Endothelial cell of umbilical vein (primary cell): Measurements from ENCODE around the gene LCN12. TPM values are rescaled to one million over a fixed set of nuclear protein-coding genes. Genes with fewer than 3 reads are reported as not detected.

Experiments used
- BruUV-seq: library from RNA; stranded (reverse); fragments of 400-500 nt; replicated peaks from 2 replicates; lab custom pipeline; 2021; lab: Mats Ljungman, UMichigan
- CTCF ChIA-PET: fragments of 300-600, 350-600 bp; sonication (Branson Sonifier 250); formaldehyde crosslinking; loops from one replicate; lab custom pipeline; 2021; ENCODE audit warnings: antibody characterized with exemption, inconsistent platforms; lab: Charles Lee
- POLR2A ChIA-PET: fragments of 300-600, 350-600 bp; sonication (Branson Sonifier 250); formaldehyde crosslinking; loops from one replicate; lab custom pipeline; 2021; ENCODE audit warnings: antibody characterized with exemption, inconsistent platforms; lab: Charles Lee
- DNase-seq: peaks from one replicate; pipeline ENCODE4 v3.0.0-alpha.2; 2011; ENCODE audit warnings: low read depth, low spot score
- FAIRE-seq: peaks from 2 replicates; lab custom pipeline; 2011; peaks lifted over from hg19 to GRCh38; lab: Jason Lieb, UNC
- H2AFZ ChIP-seq: 2 replicates; pipeline ENCODE4 v1.6.0; 2012; ENCODE audit warnings: low read depth, low read length, control low read depth, inconsistent platforms
- H3K27ac ChIP-seq: 2 replicates; pipeline ENCODE4 v1.5.1; 2011; ENCODE audit warnings: low read depth, mild to moderate bottlenecking, control low read depth, low read length, moderate library complexity; ENCODE audit not compliant: insufficient read depth
- H3K27me3 ChIP-seq, 2 experiments: 2 replicates each; pipeline versions ENCODE4 v1.6.0 to v1.6.1; 2011; ENCODE audit warnings: low read length in 2 of 2, mixed read lengths in 1 of 2; ENCODE audit not compliant: control insufficient read depth in 2 of 2, insufficient read depth in 2 of 2
- H3K36me3 ChIP-seq, 2 experiments: 2 replicates in 1 of 2; 3 replicates in 1 of 2; pipeline ENCODE4 v1.5.1; 2011; ENCODE audit warnings: low read length in 2 of 2, mild to moderate bottlenecking in 1 of 2, moderate library complexity in 1 of 2; ENCODE audit not compliant: control insufficient read depth in 2 of 2, insufficient read depth in 2 of 2; ENCODE audit errors: extremely low read depth in 1 of 2
- H3K4me1 ChIP-seq: 3 replicates; pipeline ENCODE4 v1.5.1; 2011; ENCODE audit warnings: mild to moderate bottlenecking, low read length; ENCODE audit not compliant: control insufficient read depth, insufficient read depth; ENCODE audit errors: extremely low read depth
- H3K4me2 ChIP-seq: 2 replicates; pipeline ENCODE4 v1.6.1; 2011; ENCODE audit warnings: low read length, control low read depth, mixed read lengths; ENCODE audit not compliant: insufficient read depth
- H3K4me3 ChIP-seq, 3 experiments: fragments of 200-600 bp in 1 of 3; sonication (generic), shearing (Covaris generic) in 1 of 3; replicated peaks in 1 of 3; 2 replicates each; pipeline ENCODE4 v1.5.1; 2011 to 2016; ENCODE audit warnings: control low read depth in 3 of 3, low read length in 3 of 3, mild to moderate bottlenecking in 2 of 3, inconsistent platforms in 1 of 3, low read depth in 1 of 3, moderate library complexity in 1 of 3; ENCODE audit not compliant: insufficient read depth in 1 of 3
- H3K79me2 ChIP-seq: 2 replicates; pipeline ENCODE4 v1.6.0; 2012; ENCODE audit warnings: low read length, inconsistent platforms; ENCODE audit not compliant: control insufficient read depth, insufficient read depth
- H3K9ac ChIP-seq: replicated peaks from 2 replicates; pipeline ENCODE3; 2011; ENCODE audit warnings: low read length, control low read depth; ENCODE audit not compliant: insufficient read depth; ENCODE audit errors: extremely low read depth
- H3K9me1 ChIP-seq: replicated peaks from 3 replicates; pipeline ENCODE4 v1.6.0; 2011; ENCODE audit warnings: mild to moderate bottlenecking, low read length; ENCODE audit not compliant: control insufficient read depth, insufficient read depth; ENCODE audit errors: extremely low read depth
- H3K9me3 ChIP-seq: replicated peaks from 2 replicates; pipeline ENCODE4 v1.5.1; 2012; ENCODE audit warnings: low read length, inconsistent platforms; ENCODE audit not compliant: control insufficient read depth, insufficient read depth
- H4K20me1 ChIP-seq: replicated peaks from 2 replicates; pipeline ENCODE3; 2011; ENCODE audit warnings: mild to moderate bottlenecking, low read length; ENCODE audit not compliant: control insufficient read depth, insufficient read depth; ENCODE audit errors: extremely low read depth
- EZH2 ChIP-seq: IDR thresholded peaks from 2 replicates; pipeline ENCODE4 v1.6.1; 2012; ENCODE audit warnings: borderline replicate concordance, low read depth, mild to moderate bottlenecking, moderate library complexity, low read length, inconsistent platforms; ENCODE audit not compliant: severe bottlenecking
- FOS ChIP-seq: IDR thresholded peaks from 2 replicates; pipeline ENCODE4 v1.6.1; 2011; ENCODE audit warnings: mild to moderate bottlenecking, low read length, moderate library complexity, borderline replicate concordance; ENCODE audit not compliant: insufficient read depth
- GATA2 ChIP-seq: IDR thresholded peaks from 2 replicates; pipeline ENCODE4 v1.7.0; 2011; ENCODE audit warnings: low read depth, mild to moderate bottlenecking, moderate library complexity, mixed read lengths, low read length; ENCODE audit not compliant: insufficient read length, insufficient read depth
- JUN ChIP-seq: IDR thresholded peaks from 2 replicates; pipeline ENCODE4 v1.6.1; 2011; ENCODE audit warnings: borderline replicate concordance, low read depth; ENCODE audit not compliant: insufficient read length, insufficient read depth
- MAX ChIP-seq: IDR thresholded peaks from 2 replicates; pipeline ENCODE4 v1.6.1; 2011; ENCODE audit not compliant: insufficient read depth, insufficient read length
- MYC ChIP-seq: IDR thresholded peaks from one replicate; pipeline ENCODE4 v1.6.1; 2011; ENCODE audit warnings: mild to moderate bottlenecking, low read depth, low read length
- POLR2A ChIP-seq: IDR thresholded peaks from 2 replicates; pipeline ENCODE4 v1.6.1; 2012; ENCODE audit warnings: low read depth, mild to moderate bottlenecking, control low read depth, low read length
- POLR2AphosphoS5 ChIP-seq: IDR thresholded peaks from 2 replicates; pipeline ENCODE4 v1.6.1; 2012; ENCODE audit warnings: low read depth, mild to moderate bottlenecking, control low read depth, low read length, moderate library complexity; ENCODE audit not compliant: insufficient read depth
- dilution Hi-C: fragments of 300-500 bp; cut with MboI; formaldehyde crosslinking; loops from one replicate; pipeline ENCODE4 v1.15.0; 2019; ENCODE audit warnings: low sequenced_read_pairs; ENCODE audit not compliant: extremely low pct_ligation_motif_present
- intact Hi-C: fragments of 100-400 bp; cut with micrococcal nuclease; formaldehyde crosslinking; loops from one replicate; pipeline ENCODE4 v1.10.0; 2022
- polyA plus RNA-seq, 4 experiments: library from polyadenylated mRNA; depleted of rRNA in 3 of 4; stranded (reverse) in 3 of 4; unstranded in 1 of 4; fragments of >200 nt; gene quantifications; 2 replicates each; pipeline versions ENCODE4 v1.2.1 to v1.2.3, GENCODE V29; 2011 to 2012; ENCODE audit warnings: missing spikeins in 1 of 4
- total RNA-seq: library from RNA; stranded (reverse); gene quantifications from 2 replicates; pipeline ENCODE4 v1.2.3, GENCODE V29; 2021
- TF ChIP-seq, protein P1 (sequence below), 2 donors: IDR thresholded peaks; 1 replicate in 1 of 2; 2 replicates in 1 of 2; pipeline ENCODE4 v1.5.1; 2011; ENCODE audit warnings: low read length in 2 of 2, mild to moderate bottlenecking in 2 of 2, moderate library complexity in 2 of 2, control low read depth in 1 of 2, inconsistent platforms in 1 of 2, low read depth in 1 of 2; ENCODE audit not compliant: insufficient read depth in 1 of 2; ENCODE audit errors: extremely low read depth in 1 of 2

LCN12 gene
- total and polyA plus RNA-seq, 2 donors (not counting 3 experiments of a cell fraction or from before 2014, with no cell fraction given): 0.35 to 0.52 TPM

DNA sequence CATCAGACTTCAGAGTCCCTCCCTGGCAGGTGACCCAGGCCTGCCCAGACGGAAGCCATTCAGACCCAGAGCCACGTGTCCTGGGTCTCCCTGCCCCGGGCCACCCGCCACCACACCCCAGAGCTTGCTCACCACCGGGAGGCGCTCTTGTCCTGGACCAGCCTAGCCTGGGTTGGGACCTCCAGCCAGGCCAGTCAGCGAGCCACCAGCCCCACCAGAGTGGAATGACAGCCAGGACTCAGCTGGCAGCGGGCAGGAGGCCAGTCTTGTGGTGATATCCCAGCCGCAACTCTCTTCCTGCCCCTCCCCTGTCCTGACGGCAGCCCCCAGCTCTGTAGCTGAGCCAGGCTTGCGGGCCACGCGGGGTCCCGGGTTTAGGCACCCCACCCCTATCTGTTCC, 23.6 kb downstream of the LCN12 start:
- Histone ChIP-seq H3K4me1 (no peaks in the 10 kb centered on the region), H2AFZ (no peak overlapping the region), H3K4me2 (no peak overlapping the region), H3K36me3 (no peaks in the 10 kb centered on the region), H3K27me3 (no peaks in the 10 kb centered on the region), H3K9me1 (no peaks in the 10 kb centered on the region), H3K27ac (no peak overlapping the region), H3K9me3 (no peaks in the 10 kb centered on the region), H3K79me2 (no peaks in the 10 kb centered on the region), H3K9ac (no peak overlapping the region), H3K4me3 (no peak overlapping the region), H4K20me1 (no peaks in the 10 kb centered on the region)
- ChIA-PET CTCF (interaction anchor here (1.2 to 1.8 kb wide), 5 partner anchors 11 to 60 kb away, joined by 5 to 9 read pairs (median 6); partner anchors contain the start of gene PAXX), POLR2A (no interaction called here)
- dilution Hi-C loops (no loop called here), intact Hi-C loops (no loop called here)
- no TSS peak for BruUV-seq
- no peak for TF ChIP-seq FOS
- TF ChIP-seq POLR2AphosphoS5: no peak
- no peak for TF ChIP-seq GATA2
- TF ChIP-seq, protein P1, sequence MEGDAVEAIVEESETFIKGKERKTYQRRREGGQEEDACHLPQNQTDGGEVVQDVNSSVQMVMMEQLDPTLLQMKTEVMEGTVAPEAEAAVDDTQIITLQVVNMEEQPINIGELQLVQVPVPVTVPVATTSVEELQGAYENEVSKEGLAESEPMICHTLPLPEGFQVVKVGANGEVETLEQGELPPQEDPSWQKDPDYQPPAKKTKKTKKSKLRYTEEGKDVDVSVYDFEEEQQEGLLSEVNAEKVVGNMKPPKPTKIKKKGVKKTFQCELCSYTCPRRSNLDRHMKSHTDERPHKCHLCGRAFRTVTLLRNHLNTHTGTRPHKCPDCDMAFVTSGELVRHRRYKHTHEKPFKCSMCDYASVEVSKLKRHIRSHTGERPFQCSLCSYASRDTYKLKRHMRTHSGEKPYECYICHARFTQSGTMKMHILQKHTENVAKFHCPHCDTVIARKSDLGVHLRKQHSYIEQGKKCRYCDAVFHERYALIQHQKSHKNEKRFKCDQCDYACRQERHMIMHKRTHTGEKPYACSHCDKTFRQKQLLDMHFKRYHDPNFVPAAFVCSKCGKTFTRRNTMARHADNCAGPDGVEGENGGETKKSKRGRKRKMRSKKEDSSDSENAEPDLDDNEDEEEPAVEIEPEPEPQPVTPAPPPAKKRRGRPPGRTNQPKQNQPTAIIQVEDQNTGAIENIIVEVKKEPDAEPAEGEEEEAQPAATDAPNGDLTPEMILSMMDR (IDR thresholded peaks at IDR 0.05; ENCODE audit: extremely low read depth in 1 of 2, insufficient read depth in 1 of 2, low read depth in 1 of 2, low read length in 2 of 2): peak; percentile 24 to 35
- TF ChIP-seq JUN: no peak
- no peak for TF ChIP-seq POLR2A
- TF ChIP-seq MYC: no peak
- no peak for TF ChIP-seq MAX
- TF ChIP-seq EZH2: no peak
- no peak for FAIRE-seq
- DNase-seq: no peak
